Activated CD4-positive, alpha-beta T cell treated with anti-CD3 and anti-CD28 coated beads for 1 hour (primary cell): ENCODE data around the gene PLEKHH1.
"Not testable (repeated sequence)": the region's sequence is repeated elsewhere in the genome, so short reads cannot be mapped to it uniquely, and the experiment has no call there.

Source experiments
- DNase-seq: peaks from one replicate; pipeline ENCODE4 v3.0.0-alpha.2; 2020

Gene PLEKHH1

DNA sequence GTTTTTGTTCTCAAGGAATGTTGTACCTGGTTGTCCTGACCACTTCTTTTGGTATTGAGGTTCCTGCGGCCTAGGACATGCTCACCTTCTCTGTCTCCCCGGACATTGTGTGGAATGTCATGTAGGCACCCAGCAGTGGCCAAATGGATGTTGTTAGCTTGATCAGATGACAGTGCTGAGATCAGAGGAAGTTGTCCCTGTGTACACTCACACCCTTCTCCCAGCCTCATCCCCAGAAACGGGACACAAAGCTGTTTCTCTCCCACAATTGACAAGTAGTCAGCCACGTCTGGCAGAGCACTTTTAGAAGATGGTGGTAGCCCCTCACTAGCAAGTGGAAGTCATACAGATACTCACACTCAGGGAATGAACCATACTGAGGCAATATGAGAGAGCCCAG is 3.0 kb downstream of the PLEKHH1 start:
- no peak for DNase-seq

DNA sequence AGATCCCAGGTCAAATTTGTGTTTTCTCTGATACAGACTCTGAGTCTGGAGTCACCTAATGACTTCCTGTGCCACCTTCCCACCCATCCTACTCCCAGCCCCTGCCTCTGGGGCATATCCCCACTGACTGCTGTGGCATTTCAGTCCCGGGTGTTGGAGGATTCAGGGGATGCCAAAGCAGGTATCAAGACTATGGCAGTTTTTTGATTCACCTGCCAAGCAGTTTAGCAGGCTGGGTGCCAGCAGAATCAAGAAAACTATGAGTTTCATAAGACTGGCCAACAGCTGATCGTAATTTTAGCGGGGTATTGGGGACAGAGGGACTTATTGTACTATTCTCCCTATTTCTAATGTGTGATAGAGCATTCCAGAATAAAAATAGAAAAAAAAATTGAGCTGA is 4.6 kb downstream of the PLEKHH1 start:
- no peak for DNase-seq

GRCh38 chr14:67538501-67538900 is 5.4 kb downstream of the PLEKHH1 start:
- DNase-seq = no peak

GRCh38 chr14:67539116-67539515 is 6.0 kb downstream of the PLEKHH1 start:
- no peak for DNase-seq

GRCh38 chr14:67541448-67542387 is 8.6 kb downstream of the PLEKHH1 start:
- DNase-seq = no peak

- DNase-seq = not testable (repeated sequence)
Observed at GRCh38 chr14:67542620-67543019, 9.5 kb downstream of the PLEKHH1 start.

- DNase-seq = no peak
Observed at GRCh38 chr14:67544590-67544989, 11.5 kb downstream of the PLEKHH1 start.

- no peak for DNase-seq
Observed at GRCh38 chr14:67547224-67547780, 14.2 kb downstream of the PLEKHH1 start.

DNA sequence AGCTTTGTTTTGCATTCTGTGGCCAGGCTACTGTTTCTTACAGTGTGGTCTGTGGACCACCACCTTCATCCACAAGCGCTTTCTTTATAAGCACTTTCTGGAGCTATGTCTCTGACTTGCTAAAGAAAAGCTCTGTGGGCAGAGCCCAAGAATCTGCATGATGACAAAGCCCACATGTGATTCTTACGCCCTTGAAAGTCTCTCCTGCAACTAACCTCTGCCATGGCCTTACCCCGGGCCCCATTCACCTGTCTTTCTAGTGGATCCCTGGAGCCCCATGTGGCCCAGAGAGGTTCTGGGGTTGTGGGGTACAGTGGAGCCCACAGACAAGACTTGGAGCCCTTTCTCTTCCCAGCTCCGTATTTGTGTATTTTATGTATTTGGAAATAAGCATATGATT is 16.6 kb downstream of the PLEKHH1 start:
- DNase-seq = no peak

- DNase-seq = no peak
Observed at GRCh38 chr14:67551123-67551522, 18.0 kb downstream of the PLEKHH1 start.

- DNase-seq = no peak
Observed at GRCh38 chr14:67551940-67552339, 18.9 kb downstream of the PLEKHH1 start.

- no peak for DNase-seq
Observed at GRCh38 chr14:67553547-67553946, 20.5 kb downstream of the PLEKHH1 start.

DNA sequence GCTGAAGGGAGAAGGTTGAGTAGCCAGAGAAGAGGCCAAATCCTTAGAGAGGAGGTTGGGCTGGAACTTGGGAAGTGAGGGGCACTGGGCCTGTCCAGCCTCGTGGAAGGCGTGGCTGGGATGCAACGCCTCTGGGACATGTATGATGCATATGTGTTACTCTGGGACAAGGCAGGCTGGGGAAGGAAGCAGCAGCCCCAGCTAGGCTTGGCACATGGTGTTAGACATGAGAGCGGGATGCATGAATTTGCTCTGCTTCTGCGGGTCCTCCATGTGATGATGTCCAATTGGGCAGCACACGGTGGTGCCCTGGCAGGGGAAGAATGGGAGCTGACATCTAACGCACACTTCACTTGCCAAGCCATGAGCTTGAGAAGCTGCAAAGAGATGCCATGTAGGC is 21.3 kb downstream of the PLEKHH1 start:
- no peak for DNase-seq

DNA sequence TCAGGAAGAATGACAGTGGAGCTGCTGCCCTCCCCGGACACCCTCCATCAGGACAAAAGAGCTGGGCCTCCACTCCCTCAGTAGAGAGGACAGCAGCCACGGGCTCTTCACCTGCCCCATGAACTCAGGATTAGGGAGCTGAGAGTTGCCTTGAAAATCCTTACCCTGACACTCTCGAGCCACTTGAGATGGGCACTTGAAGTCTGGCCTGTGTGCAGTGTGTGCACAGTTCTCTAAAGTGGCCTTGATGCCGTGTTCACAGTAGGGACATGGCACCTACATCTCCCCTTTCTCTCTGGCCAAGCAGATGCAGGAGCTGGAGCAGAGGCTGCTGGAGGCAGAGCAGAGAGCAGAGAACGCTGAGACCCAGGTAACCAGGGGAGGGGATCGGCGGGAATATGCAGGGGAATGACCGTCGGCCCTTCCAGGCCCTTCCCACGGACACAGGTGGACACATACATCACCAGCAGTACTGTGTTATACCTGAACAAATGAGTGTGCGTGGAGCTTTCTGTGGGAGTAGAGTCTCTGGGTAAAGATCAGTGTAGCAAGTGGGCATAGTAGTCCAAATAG is 22.5 kb downstream of the PLEKHH1 start:
- no peak for DNase-seq

GRCh38 chr14:67556671-67557070 is 23.6 kb downstream of the PLEKHH1 start:
- no peak for DNase-seq

- DNase-seq = no peak
Observed at GRCh38 chr14:67557118-67557517, 24.0 kb downstream of the PLEKHH1 start.

DNA sequence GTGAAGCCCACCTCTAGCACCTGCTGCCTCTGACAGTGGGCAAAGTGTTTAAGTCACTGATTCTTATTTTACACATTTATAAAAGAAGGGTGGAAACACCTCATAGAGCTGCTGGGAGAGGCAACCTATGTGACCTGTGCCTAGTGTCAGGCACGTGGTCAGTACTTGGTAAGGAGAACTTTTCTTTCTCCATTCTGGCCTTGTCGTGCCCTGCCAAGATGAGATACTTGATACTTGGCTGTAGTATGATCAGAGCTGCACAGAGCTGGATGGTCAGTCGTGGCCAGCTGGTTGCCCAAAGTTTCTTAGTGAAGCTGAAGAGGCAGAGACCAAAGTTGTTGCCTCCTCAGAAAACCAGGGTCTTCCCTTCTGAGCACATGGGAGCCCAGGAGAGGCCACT is 24.6 kb downstream of the PLEKHH1 start:
- DNase-seq = no peak

- no peak for DNase-seq
Observed at GRCh38 chr14:67559639-67560038, 26.5 kb downstream of the PLEKHH1 start.

DNA sequence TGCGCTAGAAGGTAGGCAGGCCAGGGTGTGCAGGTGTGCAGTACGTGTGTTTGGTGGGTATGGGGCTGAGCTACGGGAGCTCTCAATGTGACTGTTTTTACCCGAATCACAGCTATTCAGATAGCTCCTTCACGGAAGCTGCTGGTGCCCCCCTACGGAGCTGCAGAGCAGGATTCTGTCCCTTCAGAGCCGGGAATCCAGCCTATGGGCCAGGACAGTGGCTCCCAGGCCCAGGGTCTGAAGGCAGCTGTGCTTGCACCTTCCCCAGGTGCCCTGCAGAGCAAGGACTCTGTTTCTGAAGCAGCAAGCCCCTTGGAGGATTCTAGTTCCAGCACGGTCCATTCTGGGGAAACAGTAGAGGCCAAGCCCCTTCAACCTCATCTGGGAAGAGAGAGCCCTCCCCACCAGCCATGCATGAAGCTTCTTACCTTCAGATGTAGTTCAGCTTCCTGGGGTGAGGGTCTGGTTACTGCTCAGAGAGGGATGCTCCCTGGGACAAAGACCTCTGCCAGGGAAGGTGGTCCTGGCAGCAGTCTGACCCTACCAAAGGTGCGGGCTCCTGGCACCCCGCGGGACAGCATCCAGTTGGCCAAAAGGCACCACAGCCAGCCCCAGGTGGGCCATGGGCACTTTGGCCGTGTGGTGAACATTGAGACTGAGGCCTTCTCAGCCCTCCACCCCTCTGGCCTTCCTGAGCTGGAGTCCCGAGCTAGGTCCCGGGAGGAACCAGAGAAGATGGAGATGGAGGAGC is 29.1 kb downstream of the PLEKHH1 start:
- DNase-seq = no peak

GRCh38 chr14:67562776-67563150 is 29.7 kb downstream of the PLEKHH1 start:
- DNase-seq = no peak

DNA sequence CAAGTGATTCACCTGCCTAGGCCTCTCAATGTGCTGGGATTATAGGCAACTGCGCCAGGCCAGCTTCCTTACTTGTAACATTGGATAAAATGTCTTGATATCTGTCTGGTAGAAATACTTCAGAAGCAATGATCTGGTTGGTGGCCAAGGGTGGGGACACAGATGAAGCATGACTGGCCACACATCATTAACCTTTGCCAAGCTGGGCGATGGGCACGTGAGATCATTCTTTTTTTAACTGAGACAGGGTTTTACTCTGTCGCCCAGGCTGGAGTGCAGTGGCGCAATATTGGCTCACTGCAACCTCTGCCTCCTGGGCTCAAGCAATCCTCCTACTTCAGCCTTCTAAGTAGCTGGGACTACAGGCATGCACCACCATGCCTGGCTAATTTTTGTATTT is 31.1 kb downstream of the PLEKHH1 start:
- DNase-seq = no peak

- no peak for DNase-seq
Observed at GRCh38 chr14:67566908-67567307, 33.8 kb downstream of the PLEKHH1 start.

- no peak for DNase-seq
Observed at GRCh38 chr14:67567654-67568053, 34.6 kb downstream of the PLEKHH1 start.
